K562 (cell line): Measurements from ENCODE around the gene IL26. TPM values are rescaled to one million over a fixed set of nuclear protein-coding genes. Genes with fewer than 3 reads are reported as not detected.

Source experiments
- ATAC-seq: fragments of 200-7000 bp; cut with Tn5 transposase; 3 replicates; pipeline ENCODE4 v1.9.1; 2020; ENCODE audit warnings: moderate library complexity
- BruUV-seq: library from RNA; stranded (reverse); fragments of 400-500 nt; replicated peaks from 2 replicates; lab custom pipeline; 2021; lab: Mats Ljungman, UMichigan
- CTCF ChIA-PET: fragments of 300-600 bp; formaldehyde crosslinking; extraction: SDS; loops from one replicate; lab custom pipeline; 2021; ENCODE audit warnings: low intra/inter-chr PET ratio; lab: Yijun Ruan, JAX
- POLR2A ChIA-PET: fragments of 300-600, 350-650 bp; sonication (Branson Sonifier 250); formaldehyde crosslinking; extraction: SDS; loops from one replicate; lab custom pipeline; 2021; ENCODE audit warnings: antibody characterized with exemption, inconsistent platforms; lab: Yijun Ruan, JAX
- DNase-seq, 4 experiments: peaks; one replicate each; pipeline versions ENCODE4 v3.0.0 to v3.0.0-alpha.2; 2011 to 2018; ENCODE audit warnings: low spot score in 3 of 4, mixed read lengths in 3 of 4; ENCODE audit errors: extremely low read depth in 1 of 4
- FAIRE-seq: peaks from 2 replicates; lab custom pipeline; 2011; peaks lifted over from hg19 to GRCh38; lab: Jason Lieb, UNC
- H2AFZ ChIP-seq: 2 replicates; pipeline ENCODE4 v1.6.0; 2011; ENCODE audit warnings: low read depth, low read length, control low read depth, inconsistent platforms
- H3K27ac ChIP-seq: fragments of 200-600 bp; 3 replicates; pipeline ENCODE4 v1.8.0; 2011; ENCODE audit warnings: low read depth, mild to moderate bottlenecking, control low read depth, inconsistent platforms, low read length, moderate library complexity, mixed read lengths; ENCODE audit errors: extremely low read depth
- H3K27me3 ChIP-seq, 2 experiments: fragments of 300-600 bp in 1 of 2; 2 replicates in 1 of 2; 3 replicates in 1 of 2; pipeline versions ENCODE4 v1.6.0 to v1.8.0; 2011; ENCODE audit warnings: inconsistent platforms in 2 of 2, low read length in 2 of 2, mild to moderate bottlenecking in 1 of 2, mixed read lengths in 1 of 2, moderate library complexity in 1 of 2; ENCODE audit not compliant: control insufficient read depth in 2 of 2, insufficient read depth in 2 of 2
- H3K36me3 ChIP-seq: fragments of 300-600 bp; 3 replicates; pipeline ENCODE4 v1.8.0; 2011; ENCODE audit warnings: mild to moderate bottlenecking, low read length, inconsistent platforms; ENCODE audit not compliant: control insufficient read depth, insufficient read depth
- H3K4me1 ChIP-seq, 2 experiments: fragments of 200-600 bp in 1 of 2; replicated peaks in 1 of 2; 2 replicates in 1 of 2; 3 replicates in 1 of 2; pipeline versions ENCODE4 v1.5.1 to v1.8.0; 2011; ENCODE audit warnings: inconsistent platforms in 2 of 2, low read length in 2 of 2, mild to moderate bottlenecking in 1 of 2, mixed read lengths in 1 of 2, moderate library complexity in 1 of 2; ENCODE audit not compliant: control insufficient read depth in 2 of 2, insufficient read depth in 2 of 2
- H3K4me2 ChIP-seq: 2 replicates; pipeline ENCODE4 v1.6.1; 2011; ENCODE audit warnings: low read length, control low read depth, inconsistent platforms, mixed read lengths; ENCODE audit not compliant: insufficient read depth
- H3K4me3 ChIP-seq: fragments of 200-600 bp; sonication (generic), shearing (Covaris generic); 2 replicates; pipeline ENCODE4 v1.5.1; 2016; ENCODE audit warnings: control low read depth, inconsistent platforms
- H3K79me2 ChIP-seq: fragments of 200-600 bp; 3 replicates; pipeline ENCODE4 v1.8.0; 2011; ENCODE audit warnings: low read length, inconsistent platforms; ENCODE audit not compliant: control insufficient read depth, insufficient read depth
- H3K9ac ChIP-seq, 2 experiments: 2 replicates each; pipeline versions ENCODE4 v1.6.0 to v1.6.1; 2011; ENCODE audit warnings: low read depth in 2 of 2, low read length in 2 of 2, control low read depth in 1 of 2, inconsistent platforms in 1 of 2, mild to moderate bottlenecking in 1 of 2, mixed read lengths in 1 of 2; ENCODE audit not compliant: insufficient read depth in 1 of 2
- H3K9me1 ChIP-seq: one replicate; pipeline ENCODE4 v1.6.0; 2011; ENCODE audit warnings: inconsistent platforms, mild to moderate bottlenecking, low read length, moderate library complexity; ENCODE audit not compliant: control insufficient read depth, insufficient read depth
- H3K9me3 ChIP-seq: replicated peaks from 2 replicates; pipeline ENCODE4 v1.5.1; 2011; ENCODE audit warnings: low read depth, low read length, inconsistent platforms; ENCODE audit not compliant: control insufficient read depth, insufficient read depth
- H4K20me1 ChIP-seq: replicated peaks from 2 replicates; pipeline ENCODE4 v1.6.1; 2011; ENCODE audit warnings: low read length, inconsistent platforms, mixed read lengths; ENCODE audit not compliant: control insufficient read depth, insufficient read depth
- CBX1 ChIP-seq: sonication (generic); IDR thresholded peaks from 2 replicates; pipeline ENCODE4 v1.6.1; 2016; ENCODE audit warnings: antibody characterized with exemption, low read depth, mild to moderate bottlenecking
- ESRRB ChIP-seq: fragments of 250-450 bp; sonication (Bioruptor Pico); IDR thresholded peaks from 2 replicates; pipeline ENCODE4 v1.5.0; 2020; ENCODE audit warnings: mild to moderate bottlenecking, moderate library complexity, borderline replicate concordance
- JUND ChIP-seq, 2 experiments: IDR thresholded peaks; 2 replicates in 1 of 2; 3 replicates in 1 of 2; pipeline ENCODE4 v1.6.1; 2011; ENCODE audit warnings: borderline replicate concordance in 2 of 2, low read depth in 2 of 2, low read length in 2 of 2, improper control_type of control experiment in 1 of 2, missing biosample characterization in 1 of 2, missing genetic modification characterization in 1 of 2, missing genetic modification reagents in 1 of 2
- KAT8 ChIP-seq: fragments of 450-650 bp; IDR thresholded peaks from 2 replicates; pipeline ENCODE4 v1.6.1; 2016; ENCODE audit warnings: low read depth, mild to moderate bottlenecking
- MIER1 ChIP-seq: fragments of 450-650 bp; IDR thresholded peaks from 2 replicates; pipeline ENCODE4 v1.6.1; 2016; ENCODE audit warnings: antibody characterized with exemption, mild to moderate bottlenecking, low read depth
- MYC ChIP-seq, 2 experiments: fragments of 250-450 bp in 1 of 2; sonication (Bioruptor Pico) in 1 of 2; IDR thresholded peaks; 2 replicates each; pipeline versions ENCODE4 v1.5.1 to v1.6.1; 2012 to 2021; ENCODE audit warnings: low read depth in 2 of 2, borderline replicate concordance in 1 of 2, improper control_type of control experiment in 1 of 2, low read length in 1 of 2, mild to moderate bottlenecking in 1 of 2, moderate library complexity in 1 of 2
- NCOA1 ChIP-seq: fragments of 450-650 bp; IDR thresholded peaks from 2 replicates; pipeline ENCODE4 v1.6.1; 2016; ENCODE audit warnings: low read depth
- NFYB ChIP-seq: IDR thresholded peaks from 2 replicates; pipeline ENCODE4 v1.6.1; 2011; ENCODE audit warnings: mild to moderate bottlenecking, moderate library complexity; ENCODE audit not compliant: insufficient read length; ENCODE audit errors: extremely low read depth
- PTTG1 ChIP-seq: fragments of 450-650 bp; IDR thresholded peaks from 2 replicates; pipeline ENCODE4 v1.6.1; 2016; ENCODE audit warnings: low read depth, mild to moderate bottlenecking, missing genetic modification characterization, missing compliant biosample characterization
- RHOXF2B ChIP-seq: fragments of 250-450 bp; sonication (Bioruptor Pico); conservative IDR thresholded peaks from 2 replicates; pipeline ENCODE4 v1.5.1; 2021
- RNF2 ChIP-seq: sonication (generic); IDR thresholded peaks from 2 replicates; pipeline ENCODE4 v1.6.1; 2016
- SNAPC5 ChIP-seq: fragments of 250-450 bp; sonication (Bioruptor Pico); IDR thresholded peaks from 2 replicates; pipeline ENCODE4 v1.8.0; 2021; ENCODE audit warnings: moderate library complexity, mild to moderate bottlenecking, inconsistent platforms
- SRSF9 ChIP-seq: fragments of 200-400 bp; formaldehyde crosslinking; IDR thresholded peaks from 2 replicates; pipeline ENCODE4 v1.6.1; 2017; ENCODE audit warnings: low read depth, low read length, borderline replicate concordance
- ZC3H11A ChIP-seq: IDR thresholded peaks from 2 replicates; pipeline ENCODE4 v1.6.1; 2012; ENCODE audit warnings: low read depth, low read length, improper control_type of control experiment
- ZC3H8 ChIP-seq: fragments of 450-650 bp; IDR thresholded peaks from 2 replicates; pipeline ENCODE4 v1.6.1; 2017
- ZNF23 ChIP-seq: fragments of 250-450 bp; sonication (Bioruptor Pico); IDR thresholded peaks from 2 replicates; pipeline ENCODE4 v1.4.0; 2020; ENCODE audit warnings: mild to moderate bottlenecking
- ZNF384 ChIP-seq: IDR thresholded peaks from 2 replicates; pipeline ENCODE4 v1.6.1; 2012; ENCODE audit warnings: low read depth, low read length, improper control_type of control experiment
- ZNF75A ChIP-seq: fragments of 450-650 bp; formaldehyde crosslinking; IDR thresholded peaks from 2 replicates; pipeline ENCODE4 v1.4.0; 2020; ENCODE audit warnings: mild to moderate bottlenecking
- WGBS: fragments of 100-300 bp; shearing (Covaris generic); methylation state at CpG from one replicate; pipeline ENCODE4 v1.1.6; 2016; ENCODE audit warnings: low coverage, mixed read lengths; ENCODE audit not compliant: insufficient coverage; ENCODE audit errors: missing lambda C conversion rate; 5-methylcytosine and 5-hydroxymethylcytosine counted together
- in situ Hi-C: fragments of 300-500 bp; cut with MboI; formaldehyde crosslinking; loops from 4 replicates; pipeline ENCODE4 v1.15.0; 2018; ENCODE audit warnings: inconsistent platforms, mixed read lengths
- intact Hi-C: fragments of 100-400 bp; cut with micrococcal nuclease; formaldehyde crosslinking; loops from 2 replicates; pipeline ENCODE4 v1.14.2; 2022
- polyA plus RNA-seq, 8 experiments: library from polyadenylated mRNA; depleted of rRNA in 4 of 8; stranded (reverse) in 5 of 8; unstranded in 3 of 8; fragments of >200 nt; fragmentation: Nextera tagmentation in 2 of 8; fragmentation: Illumina TruSeq in 1 of 8; extraction: Ambion mirVana in 2 of 8; extraction: Trizol in 1 of 8; gene quantifications; 2 replicates each; pipeline versions ENCODE4 v1.2.1 to v1.2.3, GENCODE V29; 2011 to 2014; ENCODE audit warnings: inconsistent platforms in 1 of 8, missing spikeins in 1 of 8
- total RNA-seq, 7 experiments: library from RNA; depleted of rRNA in 6 of 7; stranded (reverse); fragments of >200 nt in 6 of 7; fragmentation: Illumina TruSeq in 2 of 7; extraction: Trizol in 2 of 7; gene quantifications; 2 replicates each; pipeline versions ENCODE4 v1.2.1 to v1.2.3, GENCODE V29; 2011 to 2021; ENCODE audit warnings: low replicate concordance in 1 of 7
- TF ChIP-seq, protein P1 (sequence below): sonication (generic); formaldehyde crosslinking; IDR thresholded peaks from 2 replicates; pipeline ENCODE4 v1.8.0; 2022; ENCODE audit warnings: mild to moderate bottlenecking, missing genetic modification reagents, borderline replicate concordance
- TF ChIP-seq, protein P2 (sequence below): sonication (generic); formaldehyde crosslinking; IDR thresholded peaks from 2 replicates; pipeline ENCODE4 v1.8.0; 2022; ENCODE audit warnings: mild to moderate bottlenecking, low read depth, missing genetic modification reagents

IL26 gene
- total and polyA plus RNA-seq, 9 of the 15 experiments (the other 6 are each of a cell fraction or from before 2014, with no cell fraction given) = not detected

DNA sequence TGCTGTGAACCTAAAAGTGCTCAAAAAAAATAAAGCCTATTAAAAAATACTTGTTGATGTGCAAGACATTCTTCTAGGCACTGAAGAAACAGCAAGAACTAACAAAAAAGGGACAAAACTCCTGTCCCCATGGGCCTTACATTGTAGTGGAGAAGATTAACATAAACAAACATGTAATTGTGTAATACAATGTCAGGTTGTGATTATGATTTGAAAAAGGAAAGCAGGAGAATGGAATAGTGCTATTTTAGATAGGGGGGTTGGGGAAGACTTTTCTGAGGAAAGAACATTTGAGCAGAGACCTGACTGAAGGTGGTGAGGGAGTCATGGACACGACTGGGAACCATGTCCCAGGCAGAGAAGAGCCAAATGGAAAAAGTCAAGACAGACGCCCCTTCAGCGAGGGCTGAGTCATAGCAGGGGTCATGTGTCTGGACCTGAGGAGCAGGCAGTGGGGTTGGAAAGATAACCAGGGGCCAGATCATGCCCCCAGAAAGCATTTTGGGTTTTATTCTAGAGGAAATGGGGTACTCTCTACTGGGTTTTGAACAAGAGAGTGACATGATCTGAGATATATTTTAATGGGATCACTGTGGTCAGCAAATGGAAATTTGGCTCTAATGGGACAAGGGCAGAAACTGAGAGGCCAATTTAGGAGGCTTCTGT is 46.7 kb downstream of the IL26 start:
- H3K36me3 ChIP-seq = no peaks in the 10 kb centered on the region
- intact Hi-C loops = no loop called here
- CTCF ChIA-PET = no interaction called here
- TF ChIP-seq NCOA1 (no peak), CBX1 (no peak), PTTG1 (peak; percentile 59; the same call in 1 of the 2 replicates), ZC3H11A (no peak), ZNF384 (no peak), ZC3H8 (no peak), RNF2 (no peak), RHOXF2B (no peak), MIER1 (no peak), ESRRB (CRISPR knock-in tag) (no peak), SNAPC5 (CRISPR knock-in tag) (no peak), NFYB (no peak), JUND (IDR thresholded peaks at IDR 0.05; ENCODE audit: borderline replicate concordance, low read depth, low read length) (peak; percentile 80), JUND (tag; IDR thresholded peaks at IDR 0.05; ENCODE audit: borderline replicate concordance, low read depth, low read length) (peak; percentile 87; the same call in 2 of the 3 replicates), MYC (IDR thresholded peaks at IDR 0.05; ENCODE audit: low read depth, low read length) (no peak), MYC (CRISPR knock-in tag; IDR thresholded peaks at IDR 0.05; ENCODE audit: borderline replicate concordance, low read depth) (no peak), ZNF23 (CRISPR knock-in tag) (no peak), SRSF9 (no peak), KAT8 (no peak), ZNF75A (CRISPR knock-in tag) (no peak)
- TF ChIP-seq, protein P1, sequence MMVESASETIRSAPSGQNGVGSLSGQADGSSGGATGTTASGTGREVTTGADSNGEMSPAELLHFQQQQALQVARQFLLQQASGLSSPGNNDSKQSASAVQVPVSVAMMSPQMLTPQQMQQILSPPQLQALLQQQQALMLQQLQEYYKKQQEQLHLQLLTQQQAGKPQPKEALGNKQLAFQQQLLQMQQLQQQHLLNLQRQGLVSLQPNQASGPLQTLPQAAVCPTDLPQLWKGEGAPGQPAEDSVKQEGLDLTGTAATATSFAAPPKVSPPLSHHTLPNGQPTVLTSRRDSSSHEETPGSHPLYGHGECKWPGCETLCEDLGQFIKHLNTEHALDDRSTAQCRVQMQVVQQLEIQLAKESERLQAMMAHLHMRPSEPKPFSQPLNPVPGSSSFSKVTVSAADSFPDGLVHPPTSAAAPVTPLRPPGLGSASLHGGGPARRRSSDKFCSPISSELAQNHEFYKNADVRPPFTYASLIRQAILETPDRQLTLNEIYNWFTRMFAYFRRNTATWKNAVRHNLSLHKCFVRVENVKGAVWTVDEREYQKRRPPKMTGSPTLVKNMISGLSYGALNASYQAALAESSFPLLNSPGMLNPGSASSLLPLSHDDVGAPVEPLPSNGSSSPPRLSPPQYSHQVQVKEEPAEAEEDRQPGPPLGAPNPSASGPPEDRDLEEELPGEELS (CRISPR knock-in tag) = no peak
- TF ChIP-seq, protein P2, sequence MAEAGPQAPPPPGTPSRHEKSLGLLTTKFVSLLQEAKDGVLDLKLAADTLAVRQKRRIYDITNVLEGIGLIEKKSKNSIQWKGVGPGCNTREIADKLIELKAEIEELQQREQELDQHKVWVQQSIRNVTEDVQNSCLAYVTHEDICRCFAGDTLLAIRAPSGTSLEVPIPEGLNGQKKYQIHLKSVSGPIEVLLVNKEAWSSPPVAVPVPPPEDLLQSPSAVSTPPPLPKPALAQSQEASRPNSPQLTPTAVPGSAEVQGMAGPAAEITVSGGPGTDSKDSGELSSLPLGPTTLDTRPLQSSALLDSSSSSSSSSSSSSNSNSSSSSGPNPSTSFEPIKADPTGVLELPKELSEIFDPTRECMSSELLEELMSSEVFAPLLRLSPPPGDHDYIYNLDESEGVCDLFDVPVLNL = no peak

More for the DNA sequence above, 46.7 kb downstream of the IL26 start:
- FAIRE-seq (peak; percentile 67), ATAC-seq (peak; percentile 83), DNase-seq (peak in 2 of 4 experiments; percentile 29 to 59)
- peak overlapping the region; percentile 42; the same call in 1 of the 3 replicates for H3K27ac ChIP-seq
- no peaks in the 10 kb centered on the region; a peak in 1 of 5 replicates for H3K4me1 ChIP-seq
- no peak overlapping the region for H3K9ac ChIP-seq
- no peaks in the 10 kb centered on the region for H3K79me2 ChIP-seq
- WGBS = 0% methylated on average over 3 of the region's 3 CpGs
- no TSS peak for BruUV-seq
- H3K9me3 ChIP-seq = no peaks in the 10 kb centered on the region
- H3K9me1 ChIP-seq = no peaks in the 10 kb centered on the region
- H3K27me3 ChIP-seq = no peaks in the 10 kb centered on the region; a peak in 1 of 5 replicates
- POLR2A ChIA-PET = interaction anchor here (0.7 kb wide), 1 partner anchor 735 kb away, joined by 3 read pairs; no protein-coding TSS in a partner anchor
- peak overlapping the region; percentile 72 for H2AFZ ChIP-seq
- in situ Hi-C loops = no loop called here
- peak overlapping the region; percentile 21; the same call in 1 of the 2 replicates for H3K4me2 ChIP-seq
- H3K4me3 ChIP-seq = no peak overlapping the region
- no peaks in the 10 kb centered on the region for H4K20me1 ChIP-seq
